Fibroblast of pulmonary artery (primary cell): ENCODE results near the gene TTC6.

ENCODE experiments used
- DNase-seq: peaks from one replicate; pipeline ENCODE4 v3.0.0-alpha.2; 2010; ENCODE audit warnings: low read depth
- H3K4me3 ChIP-seq: replicated peaks from 2 replicates; pipeline ENCODE4 v1.5.1; 2011; ENCODE audit warnings: low read depth, mild to moderate bottlenecking, control low read depth, low read length, moderate library complexity
- CTCF ChIP-seq: IDR thresholded peaks from 2 replicates; pipeline ENCODE4 v1.5.1; 2011; ENCODE audit warnings: mild to moderate bottlenecking, control low read depth, low read length, inconsistent platforms; ENCODE audit errors: missing control alignments

The TTC6 gene

DNA sequence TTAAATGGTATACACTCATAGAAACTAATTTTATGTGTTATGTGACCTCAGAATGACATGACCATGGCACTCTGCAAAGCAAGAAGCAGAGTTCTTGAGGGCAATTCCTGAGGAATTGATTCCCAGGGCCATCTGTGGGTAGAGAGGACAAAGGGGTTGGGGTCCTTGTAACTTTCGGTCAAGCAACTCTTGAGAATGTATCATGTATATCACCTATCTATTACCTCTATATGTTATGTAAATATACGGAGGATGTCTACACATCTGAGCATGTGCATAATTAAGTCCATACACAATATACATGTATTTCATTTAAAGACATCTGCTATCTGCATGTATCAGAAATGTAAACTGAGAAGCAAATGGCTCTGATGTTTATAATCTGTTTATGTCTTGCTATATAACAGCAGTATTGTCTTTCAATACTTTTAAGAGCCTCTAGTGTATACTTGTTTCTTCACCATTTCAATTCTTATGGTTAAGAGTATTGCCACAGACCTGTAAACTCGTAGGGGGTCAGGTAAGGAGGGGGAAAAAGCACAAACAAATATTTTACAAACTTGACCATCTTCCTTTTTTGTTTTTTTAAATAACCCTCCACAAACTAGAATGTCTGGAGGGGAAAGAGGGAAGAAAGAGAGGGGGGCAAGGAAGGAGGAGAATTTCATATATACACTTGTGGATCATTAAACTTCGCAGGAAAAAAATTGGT, 4.8 kb upstream of the TTC6 start:
- H3K4me3 ChIP-seq: no peak overlapping the region
- DNase-seq: no peak
- TF ChIP-seq CTCF: no peak

DNA sequence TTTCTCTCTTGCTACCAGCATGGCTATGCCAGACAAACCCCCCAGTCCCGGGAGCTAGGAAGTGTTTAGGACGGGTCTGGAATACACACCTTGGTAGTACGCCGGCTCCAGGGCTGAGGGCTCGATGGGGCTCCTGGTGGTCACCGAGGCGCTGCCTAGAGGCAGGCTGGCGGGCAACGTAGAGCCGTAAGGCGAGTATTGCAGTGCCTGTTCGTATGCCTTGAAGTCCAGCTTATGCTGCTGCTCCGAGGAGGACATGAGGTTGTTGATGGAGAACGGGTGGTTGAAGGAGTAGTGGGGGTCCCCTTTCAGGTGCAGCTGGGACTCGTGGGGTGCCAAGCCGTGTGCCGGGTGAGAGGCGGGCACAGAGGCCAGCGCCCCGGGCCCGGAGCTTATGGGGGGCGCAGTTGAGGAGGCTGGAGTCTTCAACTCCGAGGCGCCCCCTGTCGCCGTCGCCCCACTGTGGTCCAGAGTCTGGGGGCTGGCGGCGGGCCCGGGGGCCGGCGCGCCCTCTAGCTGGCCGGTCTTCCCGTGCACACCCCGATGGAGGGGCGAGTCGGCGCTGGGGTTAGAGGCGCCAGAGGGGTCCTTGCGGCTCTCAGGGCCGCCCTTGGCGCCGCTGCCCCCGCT, 4.0 kb upstream of the TTC6 start:
- TF ChIP-seq CTCF: no peak
- no peak overlapping the region for H3K4me3 ChIP-seq

DNA sequence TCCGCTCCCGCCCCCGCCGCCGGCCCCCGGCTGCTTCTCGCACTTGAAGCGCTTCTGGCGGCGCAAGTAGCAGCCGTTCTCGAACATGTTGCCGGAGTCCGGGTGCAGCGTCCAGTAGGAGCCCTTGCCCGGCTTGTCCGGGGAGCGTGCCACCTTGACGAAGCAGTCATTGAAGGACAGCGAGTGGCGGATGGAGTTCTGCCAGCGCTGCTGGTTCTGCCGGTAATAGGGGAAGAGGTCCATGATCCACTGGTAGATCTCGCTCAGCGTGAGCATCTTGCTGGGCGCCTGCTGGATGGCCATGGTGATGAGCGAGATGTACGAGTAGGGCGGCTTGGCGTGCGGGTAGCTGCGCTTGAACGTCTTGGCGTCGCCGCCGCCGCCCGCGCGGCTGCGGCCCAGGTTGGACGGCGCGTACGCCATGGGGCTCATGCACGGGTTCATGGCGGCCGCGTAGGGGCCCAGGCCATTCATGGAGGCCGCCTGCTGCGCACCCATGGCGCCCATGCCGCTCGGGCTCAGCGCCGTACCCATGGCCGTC, 3.4 kb upstream of the TTC6 start:
- no peak for DNase-seq
- no peak for TF ChIP-seq CTCF
- H3K4me3 ChIP-seq: no peak overlapping the region

More for the DNA sequence above, 4.0 kb upstream of the TTC6 start:
- no peak for DNase-seq

DNA sequence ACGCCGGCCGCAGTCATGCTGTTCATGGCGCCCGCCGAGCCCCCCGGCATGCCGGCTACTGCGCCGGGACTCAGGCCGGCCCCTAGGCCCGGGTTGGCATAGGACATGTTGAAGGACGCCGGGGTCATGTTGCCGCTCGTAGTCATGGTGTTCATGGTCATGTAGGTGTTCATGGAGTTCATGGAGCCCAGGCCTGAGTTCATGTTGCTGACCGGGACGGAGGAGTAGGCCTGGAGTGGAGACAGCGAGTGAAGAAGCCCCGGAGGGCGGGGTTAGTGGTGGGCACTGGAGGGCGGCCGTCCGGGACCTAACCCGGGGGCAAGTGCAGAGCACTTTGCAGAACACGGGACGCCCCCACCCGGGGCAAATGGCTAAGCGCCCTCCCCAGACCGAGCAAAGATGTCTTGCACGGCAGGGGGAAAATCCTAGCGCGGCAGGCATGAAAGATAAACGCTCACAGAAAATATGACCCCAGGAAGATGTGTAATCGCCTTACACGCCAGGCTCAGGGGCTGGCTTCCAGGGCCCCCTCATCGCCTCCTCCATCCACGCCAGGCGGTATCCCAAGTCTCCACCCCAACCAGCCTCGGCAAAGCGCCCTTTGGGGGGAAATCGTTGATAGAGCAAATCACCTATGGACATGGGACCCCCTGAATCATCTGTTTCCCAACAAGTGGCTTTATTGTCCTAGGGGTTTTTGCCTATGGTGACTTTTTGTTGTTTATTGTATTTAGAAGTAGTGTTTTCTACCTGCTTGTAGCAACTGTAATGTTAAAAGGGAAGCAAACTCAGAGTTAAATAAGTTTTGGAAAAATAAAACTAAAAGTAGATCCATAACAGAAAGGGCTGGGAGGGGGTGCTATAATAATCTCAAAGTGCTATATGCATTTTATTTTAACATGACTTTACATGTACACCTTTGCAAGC, 2.7 kb upstream of the TTC6 start:
- no peak overlapping the region for H3K4me3 ChIP-seq
- TF ChIP-seq CTCF: no peak
- DNase-seq: no peak

DNA sequence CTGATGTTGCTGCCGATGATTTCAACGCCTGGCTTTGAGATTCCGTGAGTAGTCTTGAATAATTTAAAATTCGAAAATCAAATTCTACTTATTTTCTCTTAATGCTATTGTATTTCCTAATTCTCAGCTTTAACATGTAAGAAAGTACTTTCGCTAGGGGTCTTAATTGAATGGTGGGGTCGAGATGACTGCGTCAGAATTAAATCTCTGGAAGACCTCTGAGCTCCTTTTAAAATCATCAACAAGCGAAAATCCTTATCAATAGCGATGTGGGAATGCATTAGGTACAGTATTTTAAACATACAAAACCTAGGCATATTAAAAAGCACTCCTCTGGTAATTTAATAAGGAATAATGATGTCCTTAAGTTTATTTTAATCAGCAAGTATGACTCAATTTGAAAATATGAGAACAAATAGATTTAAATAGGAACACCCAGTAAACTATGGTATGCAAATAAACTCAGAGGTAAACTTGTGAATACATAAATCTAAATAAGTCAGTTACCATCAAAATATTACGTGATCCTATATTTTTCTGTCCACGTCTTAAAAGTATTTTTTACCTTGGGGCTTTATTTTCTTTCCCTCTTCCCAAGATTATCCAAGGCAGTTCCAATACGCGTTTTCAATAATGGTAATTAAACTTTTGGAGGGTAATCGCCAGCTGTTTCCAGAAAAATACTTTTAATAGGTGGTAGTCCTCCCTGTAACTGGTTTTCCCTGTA, 1.8 kb upstream of the TTC6 start:
- DNase-seq: no peak
- no peak for TF ChIP-seq CTCF
- no peak overlapping the region for H3K4me3 ChIP-seq

GRCh38 chr14:37594238-37594970, 1.0 kb upstream of the TTC6 start:
- peak overlapping the region; percentile 57 for H3K4me3 ChIP-seq
- peak; percentile 87 for DNase-seq
- TF ChIP-seq CTCF: peak; percentile 91
